8988T (cell line): ENCODE results near the gene UBA3.

Experiments
- DNase-seq: peaks from one replicate; pipeline ENCODE4 v3.0.0; 2011

The UBA3 gene

DNA sequence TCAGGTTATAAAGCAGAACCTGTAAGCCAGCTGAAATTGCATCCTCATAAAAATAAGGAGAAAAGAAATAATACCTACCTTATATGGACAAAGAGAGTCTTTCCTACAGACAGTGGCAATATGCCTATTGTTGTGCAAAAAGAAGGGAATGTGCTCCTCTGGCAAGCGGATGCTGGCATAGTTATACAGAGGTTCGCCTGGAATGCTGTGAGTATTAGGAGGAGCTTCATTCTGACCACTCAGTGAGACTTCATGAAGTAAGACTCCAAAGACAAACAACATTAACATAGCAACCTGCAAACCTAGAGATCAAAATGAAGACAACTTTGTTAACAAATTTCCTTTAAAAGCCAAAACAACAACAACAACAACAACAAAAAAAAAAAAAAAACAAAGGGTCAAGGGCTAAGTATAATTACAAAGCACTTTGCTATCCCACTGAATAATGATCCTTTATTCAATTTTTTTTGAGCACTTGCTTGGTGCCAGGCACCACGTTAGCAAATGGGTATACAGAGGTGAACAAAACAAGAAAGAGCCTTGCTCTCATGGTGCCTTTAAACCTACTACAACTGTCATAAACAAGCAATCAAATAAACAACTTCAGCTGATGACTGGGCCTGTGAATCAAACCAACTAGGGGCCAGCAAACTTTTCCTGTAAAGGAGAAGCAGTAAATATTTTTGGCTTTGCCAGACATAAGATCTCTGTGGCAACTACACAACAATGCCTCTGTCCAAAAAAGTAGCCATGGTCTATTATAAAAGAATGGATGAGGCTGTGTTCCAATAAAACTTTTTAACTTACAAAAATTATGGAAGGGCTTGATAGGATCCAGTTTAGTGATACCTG, 70.4 kb downstream of the UBA3 start:
- no peak for DNase-seq

DNA sequence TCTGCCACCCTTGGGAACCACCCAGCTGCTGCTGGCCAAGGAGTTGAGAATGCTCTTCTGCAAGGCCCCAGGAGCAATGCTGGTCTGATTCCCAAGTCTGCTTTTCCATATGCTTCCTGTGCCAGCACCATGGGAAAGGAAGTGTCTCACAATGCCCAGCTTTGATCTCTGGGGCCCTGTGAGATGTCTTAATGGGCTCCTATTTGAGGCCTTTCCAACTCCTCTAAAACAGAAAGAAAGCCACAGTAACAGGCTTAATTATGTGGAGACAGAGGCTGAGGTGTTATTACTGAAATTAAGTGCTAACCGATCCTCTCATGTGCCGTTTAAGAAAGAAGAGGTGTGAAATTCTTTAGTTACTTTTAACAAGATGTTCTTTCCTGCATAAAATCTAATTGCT, 71.2 kb downstream of the UBA3 start:
- no peak for DNase-seq

DNA sequence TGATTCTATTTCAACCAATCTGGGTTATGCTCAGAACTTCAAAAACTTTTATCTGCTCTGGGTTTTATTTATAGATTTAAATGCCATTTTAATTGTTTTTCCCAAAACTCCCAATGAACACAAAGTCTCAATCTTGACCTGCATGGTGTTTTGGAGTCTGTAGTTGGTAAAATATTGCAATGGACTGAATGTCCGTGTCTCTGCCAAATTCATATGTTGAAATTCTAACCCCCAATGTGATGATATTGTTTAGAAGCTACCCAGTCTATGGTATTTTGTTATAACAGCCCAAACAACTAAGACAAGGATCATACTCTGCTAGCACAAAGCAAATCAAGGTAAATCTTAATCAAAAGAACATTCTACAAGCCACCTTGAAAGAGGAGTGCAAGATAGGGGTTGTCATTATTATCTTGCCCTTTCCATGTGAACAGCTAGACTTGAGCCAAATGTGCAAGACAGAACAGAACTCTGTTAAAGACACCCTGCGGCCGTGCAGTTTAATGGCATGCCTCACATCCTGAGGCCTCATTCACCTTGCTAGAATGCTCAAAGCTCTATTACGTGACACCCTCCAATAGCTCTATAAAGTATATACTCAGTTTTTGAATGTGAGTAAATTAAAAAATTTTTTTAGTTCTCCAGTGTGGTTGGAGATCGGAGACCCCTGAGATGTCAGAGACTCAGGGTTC, 74.2 kb downstream of the UBA3 start:
- DNase-seq: no peak

DNA sequence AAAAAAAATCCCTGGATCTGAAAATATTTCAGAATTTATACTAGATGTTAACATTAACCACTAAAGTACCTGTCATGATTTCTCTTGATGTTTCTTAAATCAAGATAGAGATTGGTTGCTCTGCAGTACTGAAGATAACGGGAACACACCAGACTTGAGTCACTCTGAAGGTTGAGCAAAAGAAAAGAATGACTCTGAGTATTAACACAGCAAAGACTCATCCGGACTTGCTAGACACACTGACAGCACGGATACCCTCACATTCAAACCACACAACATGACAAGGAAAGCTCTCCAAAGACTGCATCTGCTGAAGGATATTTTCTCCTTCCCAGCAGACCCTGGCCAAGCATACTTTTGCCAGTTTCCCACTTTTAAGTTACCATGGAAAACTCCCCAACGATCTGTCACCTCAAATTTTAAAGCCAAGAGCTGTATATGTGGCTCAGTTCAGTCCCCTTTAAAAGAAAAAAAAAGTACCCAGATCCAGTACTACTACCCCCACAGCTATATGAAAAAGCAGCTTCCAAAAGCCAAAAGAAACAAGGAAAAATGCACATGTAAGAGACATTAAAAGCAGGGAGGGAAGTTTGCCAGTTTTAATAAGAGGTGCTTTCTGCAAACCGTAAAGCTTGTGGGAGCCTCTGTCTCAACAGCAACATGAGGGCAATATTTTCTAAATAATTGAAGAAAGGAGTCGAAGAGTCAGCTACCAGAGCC, 74.9 kb downstream of the UBA3 start:
- no peak for DNase-seq
